ENCODE measurements around the gene PTPRJ.

- TF ChIP-seq CTCF (IDR thresholded peaks at IDR 0.05; ENCODE audit: low read depth, low read length) = no peak
- TF ChIP-seq POLR2A (IDR thresholded peaks at IDR 0.05; ENCODE audit: extremely low read depth, insufficient read length) = no peak
These were observed 109.8 kb downstream of the PTPRJ start for GRCh38 chr11:48090174-48090573.
